C4-2B (cell line): ENCODE data around the gene ZNF316.

ENCODE experiments used
- CTCF ChIP-seq: fragments of 450-650 bp; conservative IDR thresholded peaks from 2 replicates; pipeline ENCODE4 v1.5.1; 2017; ENCODE audit warnings: mild to moderate bottlenecking
- ZFX ChIP-seq: fragments of 450-650 bp; IDR thresholded peaks from 2 replicates; pipeline ENCODE4 v1.6.1; 2017

GRCh38 chr7:6648815-6649104, 11.6 kb downstream of the ZNF316 start:
- TF ChIP-seq CTCF (no peak), ZFX (no peak)
